WTC11 (cell line): ENCODE measurements around the gene MEIS1. TPM values are rescaled to one million over a fixed set of nuclear protein-coding genes. Genes with fewer than 3 reads are reported as not detected.

Experiments
- ATAC-seq: fragments of 200-7000 bp; cut with Tn5 transposase; 2 replicates; pipeline ENCODE4 v1.10.0; 2021; ENCODE audit warnings: mild to moderate bottlenecking, moderate library complexity
- CTCF ChIA-PET: fragments of 300-600 bp; sonication (Branson Sonifier 250); formaldehyde crosslinking; loops from one replicate; lab custom pipeline; 2021; ENCODE audit warnings: antibody characterized with exemption; lab: Charles Lee
- POLR2A ChIA-PET: fragments of 350-600 bp; sonication (Branson Sonifier 250); formaldehyde crosslinking; loops from one replicate; lab custom pipeline; 2021; ENCODE audit warnings: antibody characterized with exemption; lab: Charles Lee
- DNase-seq: peaks from one replicate; pipeline ENCODE4 v3.0.0; 2021; ENCODE audit warnings: low spot score
- H3K27ac Mint-ChIP-seq: 2 replicates; pipeline ENCODE4 v1.8.0; 2021; ENCODE audit warnings: mixed read lengths
- H3K27me3 Mint-ChIP-seq: 2 replicates; pipeline ENCODE4 v1.8.0; 2021; ENCODE audit warnings: low read depth, mild to moderate bottlenecking, moderate library complexity, mixed read lengths
- H3K36me3 Mint-ChIP-seq: 2 replicates; pipeline ENCODE4 v1.8.0; 2021; ENCODE audit warnings: mixed read lengths
- H3K4me1 Mint-ChIP-seq: 2 replicates; pipeline ENCODE4 v1.8.0; 2022; ENCODE audit warnings: mixed read lengths
- H3K4me3 Mint-ChIP-seq: 2 replicates; pipeline ENCODE4 v1.8.0; 2021; ENCODE audit warnings: mild to moderate bottlenecking, moderate library complexity, mixed read lengths
- H3K9me3 Mint-ChIP-seq: 2 replicates; pipeline ENCODE4 v1.8.0; 2021; ENCODE audit warnings: mixed read lengths
- ELF4 ChIP-seq: sonication (generic); formaldehyde crosslinking; IDR thresholded peaks from 2 replicates; pipeline ENCODE4 v1.8.1; 2022; ENCODE audit warnings: low read depth, mild to moderate bottlenecking, moderate library complexity, missing genetic modification reagents
- GTF2I ChIP-seq: fragments of 250-450 bp; sonication (Bioruptor Pico); conservative IDR thresholded peaks from 2 replicates; pipeline ENCODE4 v1.4.0; 2021; ENCODE audit warnings: mild to moderate bottlenecking
- IRF2 ChIP-seq: sonication (generic); formaldehyde crosslinking; IDR thresholded peaks from 2 replicates; pipeline ENCODE4 v1.8.0; 2022; ENCODE audit warnings: low read depth, missing genetic modification reagents, borderline replicate concordance
- MYBL2 ChIP-seq: sonication (generic); formaldehyde crosslinking; IDR thresholded peaks from 2 replicates; pipeline ENCODE4 v1.8.1; 2023; ENCODE audit warnings: mild to moderate bottlenecking, moderate library complexity, missing genetic modification reagents
- SP1 ChIP-seq: sonication (generic); formaldehyde crosslinking; conservative IDR thresholded peaks from 2 replicates; pipeline ENCODE4 v1.8.1; 2022; ENCODE audit warnings: missing genetic modification reagents
- USF1 ChIP-seq: sonication (generic); formaldehyde crosslinking; IDR thresholded peaks from 2 replicates; pipeline ENCODE4 v1.8.0; 2022; ENCODE audit warnings: mild to moderate bottlenecking, missing genetic modification reagents
- ZBTB21 ChIP-seq: sonication (generic); formaldehyde crosslinking; IDR thresholded peaks from 2 replicates; pipeline ENCODE4 v1.8.1; 2023; ENCODE audit warnings: mild to moderate bottlenecking, missing genetic modification reagents, borderline replicate concordance
- ZNF121 ChIP-seq: sonication (generic); formaldehyde crosslinking; IDR thresholded peaks from 2 replicates; pipeline ENCODE4 v1.8.0; 2023; ENCODE audit warnings: missing genetic modification reagents
- total RNA-seq: library from RNA; stranded (reverse); gene quantifications from 3 replicates; pipeline ENCODE4 v1.2.3, GENCODE V29; 2021
- TF ChIP-seq, protein P1 (sequence below): fragments of 200-600 bp; IDR thresholded peaks from 2 replicates; pipeline ENCODE4 v1.8.0; 2022; ENCODE audit warnings: antibody characterized with exemption
- TF ChIP-seq, protein P2 (sequence below): sonication (generic); formaldehyde crosslinking; IDR thresholded peaks from 2 replicates; pipeline ENCODE4 v1.8.1; 2023; ENCODE audit warnings: mild to moderate bottlenecking, missing genetic modification reagents, moderate library complexity
- TF ChIP-seq, protein P3 (sequence below): fragments of 250-450 bp; sonication (Bioruptor Pico); conservative IDR thresholded peaks from 2 replicates; pipeline ENCODE4 v1.9.0; 2021; ENCODE audit warnings: mild to moderate bottlenecking
- TF ChIP-seq, protein P4 (sequence below): sonication (generic); formaldehyde crosslinking; IDR thresholded peaks from 2 replicates; pipeline ENCODE4 v1.8.1; 2023; ENCODE audit warnings: mild to moderate bottlenecking, missing genetic modification reagents, moderate library complexity
- TF ChIP-seq, protein P5 (sequence below): sonication (generic); formaldehyde crosslinking; IDR thresholded peaks from 2 replicates; pipeline ENCODE4 v1.8.1; 2022; ENCODE audit warnings: mild to moderate bottlenecking, missing genetic modification reagents, moderate library complexity, borderline replicate concordance
- TF ChIP-seq, protein P6 (sequence below): sonication (generic); formaldehyde crosslinking; IDR thresholded peaks from 2 replicates; pipeline ENCODE4 v1.8.1; 2022; ENCODE audit warnings: low read depth, missing genetic modification reagents, borderline replicate concordance

The MEIS1 gene
- total RNA-seq, 1 experiment from 2014 or later: 0.48 TPM

- ATAC-seq (no peak), DNase-seq (no peak)
- Mint-ChIP-seq H3K36me3 (no peaks in the 10 kb centered on the region), H3K27ac (no peak overlapping the region), H3K9me3 (no peaks in the 10 kb centered on the region), H3K4me3 (no peak overlapping the region), H3K4me1 (peaks cover 44% of the 10 kb centered on the region), H3K27me3 (peaks cover 100% of the 10 kb centered on the region)
- POLR2A ChIA-PET: no interaction called here
- CTCF ChIA-PET: interaction anchor here (0.5 to 3.2 kb wide), 9 partner anchors 11 to 1551 kb away, joined by 3 to 25 read pairs (median 4); no protein-coding TSS in a partner anchor
- TF ChIP-seq ELF4 (CRISPR knock-in tag) (no peak), ZNF121 (CRISPR knock-in tag) (no peak)
- TF ChIP-seq, protein P1, sequence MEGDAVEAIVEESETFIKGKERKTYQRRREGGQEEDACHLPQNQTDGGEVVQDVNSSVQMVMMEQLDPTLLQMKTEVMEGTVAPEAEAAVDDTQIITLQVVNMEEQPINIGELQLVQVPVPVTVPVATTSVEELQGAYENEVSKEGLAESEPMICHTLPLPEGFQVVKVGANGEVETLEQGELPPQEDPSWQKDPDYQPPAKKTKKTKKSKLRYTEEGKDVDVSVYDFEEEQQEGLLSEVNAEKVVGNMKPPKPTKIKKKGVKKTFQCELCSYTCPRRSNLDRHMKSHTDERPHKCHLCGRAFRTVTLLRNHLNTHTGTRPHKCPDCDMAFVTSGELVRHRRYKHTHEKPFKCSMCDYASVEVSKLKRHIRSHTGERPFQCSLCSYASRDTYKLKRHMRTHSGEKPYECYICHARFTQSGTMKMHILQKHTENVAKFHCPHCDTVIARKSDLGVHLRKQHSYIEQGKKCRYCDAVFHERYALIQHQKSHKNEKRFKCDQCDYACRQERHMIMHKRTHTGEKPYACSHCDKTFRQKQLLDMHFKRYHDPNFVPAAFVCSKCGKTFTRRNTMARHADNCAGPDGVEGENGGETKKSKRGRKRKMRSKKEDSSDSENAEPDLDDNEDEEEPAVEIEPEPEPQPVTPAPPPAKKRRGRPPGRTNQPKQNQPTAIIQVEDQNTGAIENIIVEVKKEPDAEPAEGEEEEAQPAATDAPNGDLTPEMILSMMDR: peak; percentile 76
- TF ChIP-seq, protein P2, sequence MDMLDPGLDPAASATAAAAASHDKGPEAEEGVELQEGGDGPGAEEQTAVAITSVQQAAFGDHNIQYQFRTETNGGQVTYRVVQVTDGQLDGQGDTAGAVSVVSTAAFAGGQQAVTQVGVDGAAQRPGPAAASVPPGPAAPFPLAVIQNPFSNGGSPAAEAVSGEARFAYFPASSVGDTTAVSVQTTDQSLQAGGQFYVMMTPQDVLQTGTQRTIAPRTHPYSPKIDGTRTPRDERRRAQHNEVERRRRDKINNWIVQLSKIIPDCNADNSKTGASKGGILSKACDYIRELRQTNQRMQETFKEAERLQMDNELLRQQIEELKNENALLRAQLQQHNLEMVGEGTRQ (CRISPR knock-in tag): no peak
These were observed 5.8 kb upstream of the MEIS1 start for GRCh38 chr2:66428986-66429612.

DNA sequence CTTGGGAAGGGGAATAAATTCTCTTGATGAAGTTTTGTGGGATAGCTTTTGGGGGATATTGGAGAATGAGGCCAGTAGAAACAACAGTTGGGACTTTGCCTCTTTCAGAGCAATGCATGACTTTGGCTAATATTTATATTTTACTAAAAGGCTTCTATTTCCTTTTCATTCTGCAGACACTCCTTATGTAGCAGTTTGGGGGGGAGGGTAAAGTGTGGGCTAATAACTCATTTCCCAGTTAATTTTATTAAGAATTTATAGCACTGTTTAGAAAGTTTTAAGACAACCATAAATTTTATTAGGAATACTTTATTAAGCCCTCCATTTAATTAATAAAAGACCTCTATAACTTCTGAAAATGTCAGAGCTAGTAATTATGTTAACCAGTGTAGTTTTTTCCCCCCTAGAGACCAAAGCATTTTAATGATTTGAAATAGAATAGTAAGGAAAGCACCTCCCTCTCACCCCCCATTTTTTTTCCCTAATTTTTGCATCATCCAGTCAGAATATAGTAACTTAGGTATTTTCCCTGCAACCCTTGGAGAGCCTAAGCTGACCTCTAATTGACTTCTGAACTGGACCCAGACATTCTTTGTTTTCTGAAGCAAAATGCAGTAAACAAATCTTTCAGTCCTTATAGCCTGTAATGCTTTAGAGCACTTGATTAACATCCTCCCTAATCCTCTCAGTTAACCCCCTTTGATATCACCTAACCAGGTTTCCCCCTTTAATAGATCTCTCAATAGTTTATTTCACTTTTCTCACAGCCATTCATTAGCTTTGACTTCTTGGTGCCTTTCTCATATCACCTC, 5.0 kb upstream of the MEIS1 start:
- H3K4me1 Mint-ChIP-seq: peaks cover 39% of the 10 kb centered on the region
- H3K27me3 Mint-ChIP-seq: peaks cover 100% of the 10 kb centered on the region
- no peak for DNase-seq
- ChIA-PET CTCF (interaction anchor here (0.5 to 3.2 kb wide), 10 partner anchors 12 to 1552 kb away, joined by 3 to 25 read pairs (median 4); no protein-coding TSS in a partner anchor), POLR2A (no interaction called here)
- H3K9me3 Mint-ChIP-seq: no peaks in the 10 kb centered on the region
- ATAC-seq: no peak
- TF ChIP-seq ELF4 (CRISPR knock-in tag) (no peak), USF1 (no peak), MYBL2 (CRISPR knock-in tag) (no peak), ZBTB21 (no peak), GTF2I (no peak), IRF2 (CRISPR knock-in tag) (no peak), SP1 (CRISPR knock-in tag) (no peak)
- TF ChIP-seq, protein P3, sequence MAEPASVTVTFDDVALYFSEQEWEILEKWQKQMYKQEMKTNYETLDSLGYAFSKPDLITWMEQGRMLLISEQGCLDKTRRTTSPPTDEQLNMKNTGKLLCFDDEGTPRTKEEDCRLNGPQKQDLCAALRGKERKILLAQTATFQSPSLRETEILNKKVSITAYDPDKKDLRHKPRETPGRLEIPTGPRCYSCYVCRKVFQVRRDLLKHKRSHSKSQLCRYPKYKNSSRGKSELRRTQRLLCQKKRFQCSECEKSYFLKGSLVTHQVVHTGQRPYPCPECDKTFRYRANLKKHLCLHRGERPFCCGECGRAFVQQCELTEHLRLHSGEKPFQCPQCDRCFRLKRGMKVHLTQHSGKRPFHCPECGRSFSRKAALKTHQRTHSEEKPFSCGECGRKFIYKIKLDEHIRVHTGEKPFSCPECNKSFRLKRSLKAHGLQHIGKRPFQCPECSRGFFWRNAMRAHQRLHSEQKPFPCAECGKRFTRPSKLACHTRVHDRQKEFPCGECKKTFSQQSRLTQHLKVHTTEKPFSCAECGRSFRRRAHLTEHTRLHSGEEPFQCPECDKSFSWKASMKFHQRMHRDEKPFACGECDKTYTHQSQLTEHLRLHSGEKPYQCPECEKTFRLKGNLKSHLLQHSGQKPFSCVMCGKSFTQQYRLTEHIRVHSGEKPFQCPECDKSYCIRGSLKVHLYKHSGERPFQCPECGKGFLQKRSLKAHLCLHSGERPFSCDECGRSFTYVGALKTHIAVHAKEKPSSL: no peak
- TF ChIP-seq, protein P4, sequence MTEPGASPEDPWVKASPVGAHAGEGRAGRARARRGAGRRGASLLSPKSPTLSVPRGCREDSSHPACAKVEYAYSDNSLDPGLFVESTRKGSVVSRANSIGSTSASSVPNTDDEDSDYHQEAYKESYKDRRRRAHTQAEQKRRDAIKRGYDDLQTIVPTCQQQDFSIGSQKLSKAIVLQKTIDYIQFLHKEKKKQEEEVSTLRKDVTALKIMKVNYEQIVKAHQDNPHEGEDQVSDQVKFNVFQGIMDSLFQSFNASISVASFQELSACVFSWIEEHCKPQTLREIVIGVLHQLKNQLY (CRISPR knock-in tag): no peak
- TF ChIP-seq, protein P5, sequence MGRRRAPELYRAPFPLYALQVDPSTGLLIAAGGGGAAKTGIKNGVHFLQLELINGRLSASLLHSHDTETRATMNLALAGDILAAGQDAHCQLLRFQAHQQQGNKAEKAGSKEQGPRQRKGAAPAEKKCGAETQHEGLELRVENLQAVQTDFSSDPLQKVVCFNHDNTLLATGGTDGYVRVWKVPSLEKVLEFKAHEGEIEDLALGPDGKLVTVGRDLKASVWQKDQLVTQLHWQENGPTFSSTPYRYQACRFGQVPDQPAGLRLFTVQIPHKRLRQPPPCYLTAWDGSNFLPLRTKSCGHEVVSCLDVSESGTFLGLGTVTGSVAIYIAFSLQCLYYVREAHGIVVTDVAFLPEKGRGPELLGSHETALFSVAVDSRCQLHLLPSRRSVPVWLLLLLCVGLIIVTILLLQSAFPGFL (CRISPR knock-in tag): no peak
- TF ChIP-seq, protein P6, sequence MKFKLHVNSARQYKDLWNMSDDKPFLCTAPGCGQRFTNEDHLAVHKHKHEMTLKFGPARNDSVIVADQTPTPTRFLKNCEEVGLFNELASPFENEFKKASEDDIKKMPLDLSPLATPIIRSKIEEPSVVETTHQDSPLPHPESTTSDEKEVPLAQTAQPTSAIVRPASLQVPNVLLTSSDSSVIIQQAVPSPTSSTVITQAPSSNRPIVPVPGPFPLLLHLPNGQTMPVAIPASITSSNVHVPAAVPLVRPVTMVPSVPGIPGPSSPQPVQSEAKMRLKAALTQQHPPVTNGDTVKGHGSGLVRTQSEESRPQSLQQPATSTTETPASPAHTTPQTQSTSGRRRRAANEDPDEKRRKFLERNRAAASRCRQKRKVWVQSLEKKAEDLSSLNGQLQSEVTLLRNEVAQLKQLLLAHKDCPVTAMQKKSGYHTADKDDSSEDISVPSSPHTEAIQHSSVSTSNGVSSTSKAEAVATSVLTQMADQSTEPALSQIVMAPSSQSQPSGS: no peak
- H3K36me3 Mint-ChIP-seq: no peaks in the 10 kb centered on the region
- H3K27ac Mint-ChIP-seq: no peak overlapping the region
- no peak overlapping the region for H3K4me3 Mint-ChIP-seq
